NT2/D1 (cell line): ENCODE data around the gene KCNG4.

Experiments
- YY1 ChIP-seq: IDR thresholded peaks from 2 replicates; pipeline ENCODE4 v1.6.1; 2011; ENCODE audit not compliant: insufficient read length, insufficient read depth
- ZNF274 ChIP-seq: IDR thresholded peaks from 2 replicates; pipeline ENCODE4 v1.6.1; 2011; ENCODE audit warnings: mild to moderate bottlenecking, low read depth, low read length

GRCh38 chr16:84271866-84272265 is 32.1 kb upstream of the KCNG4 start:
- TF ChIP-seq YY1 (no peak), ZNF274 (no peak)
